Stimulated activated CD4-positive, alpha-beta T cell treated with anti-CD3 and anti-CD28 coated beads, Interleukin-1b, Interleukin-23, amount 100 ng/mL, for 24 hours (primary cell): ENCODE data around the gene SSBP3.

ENCODE experiments used
- DNase-seq, 4 experiments: peaks; one replicate each; pipeline ENCODE4 v3.0.0-alpha.2; 2020; ENCODE audit warnings: low read depth in 4 of 4, low spot score in 1 of 4

SSBP3 gene

GRCh38 chr1:54312796-54313316 lies 93.3 kb downstream of the SSBP3 start:
- no peak for DNase-seq

- DNase-seq, result no peak
Measured at GRCh38 chr1:54311506-54311905, 94.7 kb downstream of the SSBP3 start.

GRCh38 chr1:54310439-54311328 lies 95.5 kb downstream of the SSBP3 start:
- peak in 1 of 4 experiments; percentile 9 for DNase-seq

- no peak for DNase-seq
Measured at GRCh38 chr1:54309631-54310366, 96.4 kb downstream of the SSBP3 start.

GRCh38 chr1:54307305-54307704 lies 98.9 kb downstream of the SSBP3 start:
- DNase-seq, result no peak

- DNase-seq, result no peak
Measured at GRCh38 chr1:54305906-54306514, 100.2 kb downstream of the SSBP3 start.

GRCh38 chr1:54304518-54304917 lies 101.7 kb downstream of the SSBP3 start:
- DNase-seq, result no peak

GRCh38 chr1:54302951-54303843 lies 103.0 kb downstream of the SSBP3 start:
- DNase-seq, result no peak

GRCh38 chr1:54302549-54302948 lies 103.6 kb downstream of the SSBP3 start:
- DNase-seq, result no peak

GRCh38 chr1:54301497-54301896 lies 104.7 kb downstream of the SSBP3 start:
- no peak for DNase-seq

- DNase-seq, result no peak
Measured at GRCh38 chr1:54300401-54300800, 105.8 kb downstream of the SSBP3 start.

- no peak for DNase-seq
Measured at GRCh38 chr1:54299037-54299436, 107.2 kb downstream of the SSBP3 start.

GRCh38 chr1:54298284-54299033 lies 107.7 kb downstream of the SSBP3 start:
- no peak for DNase-seq

- no peak for DNase-seq
Measured at GRCh38 chr1:54297596-54298283, 108.5 kb downstream of the SSBP3 start.

GRCh38 chr1:54296666-54297065 lies 109.5 kb downstream of the SSBP3 start:
- no peak for DNase-seq

- no peak for DNase-seq
Measured at GRCh38 chr1:54294887-54295286, 111.3 kb downstream of the SSBP3 start.

- DNase-seq, result no peak
Measured at GRCh38 chr1:54292002-54292911, 113.9 kb downstream of the SSBP3 start.

- no peak for DNase-seq
Measured at GRCh38 chr1:54291276-54292001, 114.8 kb downstream of the SSBP3 start.
